ENCODE measurements around the gene PCGF1. TPM values are rescaled to one million over a fixed set of nuclear protein-coding genes. Genes with fewer than 3 reads are reported as not detected.

PCGF1 gene
- total and polyA plus RNA-seq, 2 of the 8 experiments (the other 6 are each of a cell fraction or from before 2014, with no cell fraction given) = 10.0 to 23.7 TPM

GRCh38 chr2:74507145-74507925 lies at the start of gene PCGF1 (continued):
- TF ChIP-seq, protein P1, sequence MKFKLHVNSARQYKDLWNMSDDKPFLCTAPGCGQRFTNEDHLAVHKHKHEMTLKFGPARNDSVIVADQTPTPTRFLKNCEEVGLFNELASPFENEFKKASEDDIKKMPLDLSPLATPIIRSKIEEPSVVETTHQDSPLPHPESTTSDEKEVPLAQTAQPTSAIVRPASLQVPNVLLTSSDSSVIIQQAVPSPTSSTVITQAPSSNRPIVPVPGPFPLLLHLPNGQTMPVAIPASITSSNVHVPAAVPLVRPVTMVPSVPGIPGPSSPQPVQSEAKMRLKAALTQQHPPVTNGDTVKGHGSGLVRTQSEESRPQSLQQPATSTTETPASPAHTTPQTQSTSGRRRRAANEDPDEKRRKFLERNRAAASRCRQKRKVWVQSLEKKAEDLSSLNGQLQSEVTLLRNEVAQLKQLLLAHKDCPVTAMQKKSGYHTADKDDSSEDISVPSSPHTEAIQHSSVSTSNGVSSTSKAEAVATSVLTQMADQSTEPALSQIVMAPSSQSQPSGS (IDR thresholded peaks at IDR 0.05; ENCODE audit: low read length) = no peak
- TF ChIP-seq TBP (IDR thresholded peaks at IDR 0.05; ENCODE audit: low read depth, low read length) (peak; percentile 35), SP4 (IDR thresholded peaks at IDR 0.05; ENCODE audit: low read length) (no peak; the same call in 1 of the 2 replicates), TAF1 (IDR thresholded peaks at IDR 0.05; ENCODE audit: low read depth, low read length) (peak; percentile 71), TCF12 (IDR thresholded peaks at IDR 0.05; ENCODE audit: low read depth, low read length) (no peak), RNF2 (IDR thresholded peaks at IDR 0.05; ENCODE audit: borderline replicate concordance, low read depth, low read length, missing control alignments, poor library complexity, severe bottlenecking) (no peak), EGR1 (IDR thresholded peaks at IDR 0.05; ENCODE audit: borderline replicate concordance, low read depth, low read length) (no peak), BACH1 (IDR thresholded peaks at IDR 0.05; ENCODE audit: low read length) (no peak), KDM5A (IDR thresholded peaks at IDR 0.05; ENCODE audit: low read length) (no peak), SUZ12 (IDR thresholded peaks at IDR 0.05; ENCODE audit: low read length) (no peak), ZNF274 (IDR thresholded peaks at IDR 0.05; ENCODE audit: borderline replicate concordance, extremely low read depth, low read length) (no peak), SIX5 (IDR thresholded peaks at IDR 0.05; ENCODE audit: low read depth, low read length) (no peak), NANOG (IDR thresholded peaks at IDR 0.05; ENCODE audit: insufficient read depth, low read depth, low read length, poor library complexity, severe bottlenecking) (no peak), E2F6 (IDR thresholded peaks at IDR 0.05) (0 out of 2 replicates have a peak, but pooled peaks have one; percentile 50), EZH2 (IDR thresholded peaks at IDR 0.05; ENCODE audit: low read depth, low read length, severe bottlenecking) (peak; percentile 13), FOSL1 (IDR thresholded peaks at IDR 0.05; ENCODE audit: insufficient read depth, low read depth, low read length) (no peak), TAF7 (optimal IDR thresholded peaks at IDR 0.05; ENCODE audit: borderline replicate concordance, low read depth, low read length) (peak; percentile 18), JUND (IDR thresholded peaks at IDR 0.05; ENCODE audit: low read length) (no peak), BRCA1 (IDR thresholded peaks at IDR 0.05; ENCODE audit: low read depth, low read length) (no peak), MAFK (IDR thresholded peaks at IDR 0.05; ENCODE audit: low read depth, low read length) (no peak), HDAC6 (IDR thresholded peaks at IDR 0.05; ENCODE audit: low read depth, low read length) (no peak), GTF2F1 (IDR thresholded peaks at IDR 0.05; ENCODE audit: borderline replicate concordance, low read depth, low read length) (no peak)
